ENCODE results near the gene PCED1A.

DNA sequence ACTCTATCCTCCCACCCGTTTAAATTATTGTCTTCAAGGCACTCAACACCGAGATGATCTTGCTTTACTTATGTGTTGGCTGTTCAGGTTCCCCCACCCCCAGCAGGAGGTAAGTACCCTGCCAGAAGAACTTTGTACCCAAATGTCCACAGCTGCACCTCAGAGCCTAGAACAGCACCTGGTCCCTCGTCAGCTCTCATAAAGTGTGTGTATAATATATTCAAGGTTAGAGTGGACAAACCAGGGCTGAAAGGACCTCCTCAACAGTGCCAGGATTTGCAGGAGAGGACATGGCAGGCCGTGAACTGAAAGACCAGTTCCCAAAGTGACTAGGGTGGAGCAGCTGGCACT is 34.1 kb downstream of the PCED1A start:
- TF ChIP-seq ZNF274 (IDR thresholded peaks at IDR 0.05; ENCODE audit: low read depth, low read length) (no peak), SUZ12 (IDR thresholded peaks at IDR 0.05; ENCODE audit: extremely low read depth, insufficient read depth, insufficient read length) (no peak), YY1 (IDR thresholded peaks at IDR 0.05; ENCODE audit: insufficient read depth, insufficient read length) (no peak)

All from NT2/D1 (cell line).